PC-9 (cell line): ENCODE measurements around the gene UBALD2.

Experiments used
- EZH2 ChIP-seq: fragments of 200-600 bp; sonication (generic); IDR thresholded peaks from 2 replicates; pipeline ENCODE4 v1.8.0; 2017; ENCODE audit warnings: antibody characterized with exemption, low read depth
- TF ChIP-seq, protein P1 (sequence below): fragments of 200-600 bp; sonication (generic); conservative IDR thresholded peaks from 2 replicates; pipeline ENCODE4 v1.6.1; 2017; ENCODE audit warnings: mixed run types, antibody characterized with exemption, mild to moderate bottlenecking, moderate library complexity

DNA sequence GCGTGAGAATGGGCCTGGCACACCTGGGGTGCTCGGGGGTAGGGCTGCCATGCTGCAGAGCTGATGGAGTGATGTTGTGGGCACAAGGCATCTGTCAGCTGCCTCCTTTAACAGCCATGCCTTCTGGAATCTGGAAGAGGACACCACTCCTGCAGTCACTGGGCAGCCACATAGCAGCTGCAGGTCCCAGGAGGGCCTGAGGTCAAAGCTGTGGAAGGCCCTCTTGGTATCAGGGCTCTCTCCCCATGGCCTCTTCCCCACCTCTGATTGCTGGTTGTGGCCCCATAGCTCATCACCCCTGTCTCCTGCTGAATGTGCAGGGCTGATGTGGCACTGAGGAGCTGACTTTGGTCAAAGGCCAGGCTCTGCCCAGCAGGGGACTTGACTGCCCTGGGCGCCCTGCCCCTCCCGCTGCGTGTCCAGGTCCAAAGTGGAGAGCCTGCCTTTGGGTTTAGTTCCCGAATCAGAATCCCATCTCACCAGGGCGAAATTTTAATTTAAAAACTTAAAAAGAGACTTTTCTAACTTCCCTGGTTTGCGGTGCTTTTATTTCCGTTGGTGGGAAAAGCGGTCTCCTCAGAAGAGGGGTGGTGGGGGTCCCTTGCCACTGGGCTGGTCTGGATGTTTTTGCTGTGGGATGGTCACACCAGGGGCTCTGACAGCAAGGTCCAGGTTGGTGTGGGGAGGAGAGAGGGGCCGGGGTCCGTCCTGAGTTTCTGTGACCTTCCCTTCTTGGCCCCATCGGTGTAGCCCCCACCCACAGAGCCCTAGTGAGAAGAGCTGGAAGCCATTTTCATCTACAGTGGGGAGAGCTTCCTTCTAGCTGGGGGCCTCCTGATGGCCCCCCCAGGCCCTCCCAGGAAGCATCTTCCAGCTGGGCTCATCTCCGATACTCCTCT, 5.9 kb downstream of the UBALD2 start:
- TF ChIP-seq, protein P1, sequence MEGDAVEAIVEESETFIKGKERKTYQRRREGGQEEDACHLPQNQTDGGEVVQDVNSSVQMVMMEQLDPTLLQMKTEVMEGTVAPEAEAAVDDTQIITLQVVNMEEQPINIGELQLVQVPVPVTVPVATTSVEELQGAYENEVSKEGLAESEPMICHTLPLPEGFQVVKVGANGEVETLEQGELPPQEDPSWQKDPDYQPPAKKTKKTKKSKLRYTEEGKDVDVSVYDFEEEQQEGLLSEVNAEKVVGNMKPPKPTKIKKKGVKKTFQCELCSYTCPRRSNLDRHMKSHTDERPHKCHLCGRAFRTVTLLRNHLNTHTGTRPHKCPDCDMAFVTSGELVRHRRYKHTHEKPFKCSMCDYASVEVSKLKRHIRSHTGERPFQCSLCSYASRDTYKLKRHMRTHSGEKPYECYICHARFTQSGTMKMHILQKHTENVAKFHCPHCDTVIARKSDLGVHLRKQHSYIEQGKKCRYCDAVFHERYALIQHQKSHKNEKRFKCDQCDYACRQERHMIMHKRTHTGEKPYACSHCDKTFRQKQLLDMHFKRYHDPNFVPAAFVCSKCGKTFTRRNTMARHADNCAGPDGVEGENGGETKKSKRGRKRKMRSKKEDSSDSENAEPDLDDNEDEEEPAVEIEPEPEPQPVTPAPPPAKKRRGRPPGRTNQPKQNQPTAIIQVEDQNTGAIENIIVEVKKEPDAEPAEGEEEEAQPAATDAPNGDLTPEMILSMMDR: no peak
- no peak for TF ChIP-seq EZH2
